Fibroblast of the aortic adventitia (primary cell): ENCODE data around the gene MYBPH. TPM values are rescaled to one million over a fixed set of nuclear protein-coding genes. Genes with fewer than 3 reads are reported as not detected.

Experiments
- DNase-seq: peaks from one replicate; pipeline ENCODE4 v3.0.0-alpha.2; 2010; ENCODE audit warnings: low read depth
- H3K4me3 ChIP-seq: 2 replicates; pipeline ENCODE4 v1.5.1; 2011; ENCODE audit warnings: low read depth, mild to moderate bottlenecking, control low read depth, low read length, moderate library complexity
- total RNA-seq: library from RNA; depleted of rRNA; stranded (reverse); fragments of >200 nt; gene quantifications from 2 replicates; pipeline ENCODE4 v1.2.3, GENCODE V29; 2012; ENCODE audit warnings: low replicate concordance
- TF ChIP-seq, protein P1 (sequence below): IDR thresholded peaks from 2 replicates; pipeline ENCODE4 v1.5.1; 2011; ENCODE audit warnings: mild to moderate bottlenecking, low read length, control low read depth, inconsistent platforms; ENCODE audit not compliant: insufficient read depth

MYBPH gene
- total RNA-seq, 1 donor, result not detected

DNA sequence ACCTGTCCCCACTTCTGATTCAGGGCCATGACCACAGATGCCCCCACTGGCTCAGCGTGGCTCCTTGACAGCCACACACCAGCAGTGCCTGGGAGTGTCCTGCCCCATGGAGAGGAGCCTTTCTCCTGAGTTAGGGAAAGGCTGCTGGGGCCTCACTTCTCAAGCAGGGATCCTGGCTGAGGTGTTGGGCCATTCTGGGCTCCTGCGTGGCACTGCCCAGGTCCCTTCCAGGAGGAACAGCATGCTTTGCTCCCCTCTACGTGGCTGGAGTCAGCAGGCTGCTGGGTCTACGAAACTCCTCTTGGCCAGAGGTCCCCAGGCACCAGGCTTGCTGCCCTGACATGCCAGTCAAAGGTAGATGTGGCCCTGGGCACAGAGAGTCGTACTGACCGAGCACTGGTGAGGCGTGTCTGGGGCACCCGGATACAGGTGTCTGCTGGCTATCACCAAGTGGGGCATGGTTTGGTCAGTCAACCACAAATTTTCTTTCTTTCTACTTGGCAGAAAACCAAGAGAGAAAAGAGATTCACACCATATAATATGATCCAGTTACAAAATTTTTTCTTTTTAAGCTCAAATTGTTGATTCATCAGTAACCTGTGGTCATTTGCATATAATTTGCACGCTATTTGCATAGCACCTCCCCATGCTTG lies 44.0 kb downstream of the MYBPH start:
- no peak overlapping the region for H3K4me3 ChIP-seq
- TF ChIP-seq, protein P1, sequence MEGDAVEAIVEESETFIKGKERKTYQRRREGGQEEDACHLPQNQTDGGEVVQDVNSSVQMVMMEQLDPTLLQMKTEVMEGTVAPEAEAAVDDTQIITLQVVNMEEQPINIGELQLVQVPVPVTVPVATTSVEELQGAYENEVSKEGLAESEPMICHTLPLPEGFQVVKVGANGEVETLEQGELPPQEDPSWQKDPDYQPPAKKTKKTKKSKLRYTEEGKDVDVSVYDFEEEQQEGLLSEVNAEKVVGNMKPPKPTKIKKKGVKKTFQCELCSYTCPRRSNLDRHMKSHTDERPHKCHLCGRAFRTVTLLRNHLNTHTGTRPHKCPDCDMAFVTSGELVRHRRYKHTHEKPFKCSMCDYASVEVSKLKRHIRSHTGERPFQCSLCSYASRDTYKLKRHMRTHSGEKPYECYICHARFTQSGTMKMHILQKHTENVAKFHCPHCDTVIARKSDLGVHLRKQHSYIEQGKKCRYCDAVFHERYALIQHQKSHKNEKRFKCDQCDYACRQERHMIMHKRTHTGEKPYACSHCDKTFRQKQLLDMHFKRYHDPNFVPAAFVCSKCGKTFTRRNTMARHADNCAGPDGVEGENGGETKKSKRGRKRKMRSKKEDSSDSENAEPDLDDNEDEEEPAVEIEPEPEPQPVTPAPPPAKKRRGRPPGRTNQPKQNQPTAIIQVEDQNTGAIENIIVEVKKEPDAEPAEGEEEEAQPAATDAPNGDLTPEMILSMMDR, result no peak
- no peak for DNase-seq

DNA sequence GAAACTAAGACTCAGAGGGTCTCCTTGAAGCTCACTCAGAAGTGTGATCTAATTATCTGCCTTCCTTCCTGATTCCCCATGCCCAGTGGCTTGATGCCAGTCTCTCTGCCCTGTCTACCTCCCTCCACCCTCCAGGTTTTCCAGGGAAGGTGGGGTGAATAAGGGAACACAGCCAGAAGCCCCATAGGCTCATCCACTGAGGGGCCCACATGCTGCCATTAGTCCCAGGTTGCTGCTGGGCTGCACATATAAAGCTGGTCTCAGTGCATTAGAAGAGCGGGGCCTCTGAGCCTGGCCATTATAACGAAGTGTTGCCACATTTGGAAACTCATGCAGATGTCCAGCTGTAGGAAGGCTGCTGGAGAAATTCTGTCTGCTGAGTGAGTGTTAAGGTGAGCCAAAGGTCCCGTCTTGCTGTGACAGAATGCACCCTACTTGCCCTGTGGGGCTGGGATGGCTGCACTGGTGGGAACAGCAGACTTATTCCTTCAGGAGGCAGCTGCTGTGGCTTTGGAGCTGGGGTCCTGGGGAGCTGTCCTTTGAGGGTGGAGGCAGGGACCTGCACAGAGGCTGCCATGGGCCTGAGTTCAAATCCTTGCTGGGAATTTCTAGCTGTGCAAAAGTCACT lies 45.2 kb downstream of the MYBPH start:
- TF ChIP-seq, protein P1, result no peak
- no peak overlapping the region for H3K4me3 ChIP-seq
- DNase-seq, result no peak

DNA sequence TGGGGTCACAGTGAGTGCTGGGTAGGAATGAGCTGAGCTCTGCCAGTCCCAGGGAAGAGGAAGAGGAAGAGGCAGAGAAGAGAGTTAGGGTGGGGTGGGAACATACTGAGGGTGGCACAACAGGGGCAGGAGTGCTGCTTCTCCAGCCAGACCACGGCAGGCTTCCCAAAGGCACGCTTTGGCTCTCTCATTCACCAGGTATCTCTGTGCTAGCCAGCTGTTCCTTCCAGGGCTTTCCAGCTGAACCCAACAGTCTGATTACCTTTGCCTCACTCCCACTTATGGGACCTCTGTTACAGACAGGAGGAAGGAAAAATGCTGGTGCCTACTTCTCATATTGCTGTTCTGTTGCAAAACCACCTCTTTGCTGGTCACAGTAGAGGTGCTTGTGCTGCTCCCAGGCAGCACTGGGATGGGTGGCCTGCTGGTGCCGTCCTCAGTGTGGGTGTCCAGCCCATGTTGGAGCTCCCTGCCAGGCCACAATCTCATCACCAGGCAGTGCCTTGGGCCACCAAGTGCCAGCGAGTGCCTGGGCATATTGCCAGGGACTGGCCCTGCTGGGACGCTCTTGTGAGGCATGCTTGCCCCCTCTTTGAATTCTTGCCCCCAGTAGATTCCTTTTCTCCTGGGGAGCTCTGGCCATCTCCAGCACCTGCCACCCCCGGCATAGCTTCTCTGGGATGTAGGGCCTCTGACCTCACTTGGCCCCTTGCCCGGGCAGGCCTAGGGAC lies 46.0 kb downstream of the MYBPH start:
- no peak for DNase-seq
- H3K4me3 ChIP-seq, result no peak overlapping the region
- TF ChIP-seq, protein P1, result no peak

DNA sequence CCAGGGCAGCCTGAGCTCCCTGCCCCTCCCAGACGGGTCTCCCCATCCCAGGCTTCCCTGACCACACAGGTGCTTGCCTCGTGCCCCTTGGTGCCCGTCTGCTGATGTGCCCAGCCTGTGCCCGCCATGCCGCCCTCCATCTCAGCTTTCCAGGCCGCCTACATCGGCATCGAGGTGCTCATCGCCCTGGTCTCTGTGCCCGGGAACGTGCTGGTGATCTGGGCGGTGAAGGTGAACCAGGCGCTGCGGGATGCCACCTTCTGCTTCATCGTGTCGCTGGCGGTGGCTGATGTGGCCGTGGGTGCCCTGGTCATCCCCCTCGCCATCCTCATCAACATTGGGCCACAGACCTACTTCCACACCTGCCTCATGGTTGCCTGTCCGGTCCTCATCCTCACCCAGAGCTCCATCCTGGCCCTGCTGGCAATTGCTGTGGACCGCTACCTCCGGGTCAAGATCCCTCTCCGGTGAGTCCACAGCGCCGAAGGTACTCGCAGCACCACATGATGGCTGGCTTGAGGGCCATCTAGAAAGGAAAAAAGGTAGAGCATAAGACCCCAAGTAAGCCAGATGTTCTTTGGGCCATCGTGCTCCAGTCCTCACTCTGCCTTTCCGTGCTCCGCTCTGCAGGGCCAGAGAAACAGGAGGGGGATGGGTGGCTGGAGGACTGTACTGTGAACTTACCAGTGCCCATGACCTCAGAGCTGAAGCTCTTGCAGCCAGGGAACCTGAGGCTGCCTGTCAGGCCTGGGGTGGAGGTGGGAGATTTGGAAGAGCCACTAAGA lies 46.7 kb downstream of the MYBPH start:
- no peak for DNase-seq
- H3K4me3 ChIP-seq, result peak overlapping the region; percentile 58
- TF ChIP-seq, protein P1, result no peak

DNA sequence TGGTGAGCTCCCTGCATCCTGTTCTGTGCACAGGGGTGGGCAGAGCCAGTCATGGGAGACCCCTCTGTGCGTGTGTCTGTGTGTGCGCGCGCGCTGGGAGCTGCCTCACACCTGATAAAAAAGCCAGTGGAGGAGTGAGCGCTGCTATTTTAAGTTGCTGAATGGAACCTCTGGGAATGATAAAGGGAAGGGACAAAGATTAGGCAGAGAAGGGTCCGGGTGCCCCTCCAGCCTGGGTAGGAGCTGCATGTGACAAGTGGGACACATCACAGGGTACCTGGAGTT lies 47.3 kb downstream of the MYBPH start:
- H3K4me3 ChIP-seq, result peak overlapping the region; percentile 58
- DNase-seq, result no peak
- TF ChIP-seq, protein P1, result no peak

DNA sequence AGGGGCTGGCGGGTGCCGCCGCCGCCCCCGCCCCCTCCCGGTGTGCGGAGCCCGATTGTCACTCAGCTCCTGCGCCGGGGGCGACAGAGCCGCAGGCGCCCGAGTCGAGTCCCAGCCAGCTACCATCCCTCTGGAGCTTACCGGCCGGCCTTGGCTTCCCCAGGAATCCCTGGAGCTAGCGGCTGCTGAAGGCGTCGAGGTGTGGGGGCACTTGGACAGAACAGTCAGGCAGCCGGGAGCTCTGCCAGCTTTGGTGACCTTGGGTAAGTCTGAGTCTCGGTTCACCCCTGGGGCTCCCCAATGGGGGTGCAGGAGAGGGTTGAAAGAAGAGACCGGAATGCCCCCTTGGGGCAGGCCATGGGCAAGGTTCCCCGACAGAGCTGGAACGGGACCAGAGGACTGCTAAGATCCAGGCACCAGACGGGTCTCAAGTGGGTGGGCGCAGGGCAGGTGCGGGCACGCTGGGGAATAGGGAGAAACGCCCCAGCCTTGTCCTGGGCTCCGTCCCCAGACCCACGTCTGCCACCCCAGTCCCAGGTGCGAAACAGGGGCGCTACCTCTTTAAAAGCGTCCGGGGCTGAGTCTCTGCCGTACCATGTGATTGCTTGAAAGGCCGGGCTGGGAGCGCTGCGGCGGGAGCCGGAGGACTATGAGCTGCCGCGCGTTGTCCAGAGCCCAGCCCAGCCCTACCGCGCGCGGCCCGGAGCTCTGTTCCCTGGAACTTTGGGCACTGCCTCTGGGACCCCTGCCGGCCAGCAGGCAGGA lies 47.8 kb downstream of the MYBPH start, which contains the start of gene ADORA1:
ADORA1 (plus strand) TSS at position 61 of the 765 bp plus-strand sequence. CDS start 1,116 bp downstream, outside the sequence.
- peak; percentile 47 for DNase-seq
- TF ChIP-seq, protein P1, result peak; percentile 22
- peak within 1 kb of the TSS; percentile 58 for H3K4me3 ChIP-seq
